GM18519 (cell line): ENCODE data around the gene ITGAE.
"Not testable (repeated sequence)": the region's sequence is repeated elsewhere in the genome, so short reads cannot be mapped to it uniquely, and the experiment has no call there.

Experiments
- ATAC-seq: cut with Tn5 transposase; IDR thresholded peaks from one replicate; pipeline ENCODE4 v1.9.1; 2021; ENCODE audit warnings: mild to moderate bottlenecking, moderate library complexity; ENCODE audit not compliant: unreplicated experiment, low FRiP score

Gene ITGAE

DNA sequence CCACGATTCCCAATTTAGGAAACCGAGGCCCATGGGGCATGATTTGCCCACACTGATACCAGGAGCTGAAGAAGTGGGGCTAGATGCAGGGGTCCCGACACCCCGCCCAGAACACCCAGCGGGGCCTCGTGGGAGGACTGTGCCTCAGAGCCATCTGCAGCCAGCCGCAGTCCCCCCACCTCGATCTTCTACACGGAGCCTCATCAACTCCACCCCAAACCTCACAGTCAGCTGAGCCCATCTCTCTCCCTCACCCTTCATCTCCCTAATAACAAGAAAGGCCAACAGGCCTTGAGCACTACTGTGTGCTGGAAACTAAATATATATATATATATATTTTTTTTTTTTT lies 4.2 kb downstream of the ITGAE start:
- ATAC-seq = peak; percentile 12

DNA sequence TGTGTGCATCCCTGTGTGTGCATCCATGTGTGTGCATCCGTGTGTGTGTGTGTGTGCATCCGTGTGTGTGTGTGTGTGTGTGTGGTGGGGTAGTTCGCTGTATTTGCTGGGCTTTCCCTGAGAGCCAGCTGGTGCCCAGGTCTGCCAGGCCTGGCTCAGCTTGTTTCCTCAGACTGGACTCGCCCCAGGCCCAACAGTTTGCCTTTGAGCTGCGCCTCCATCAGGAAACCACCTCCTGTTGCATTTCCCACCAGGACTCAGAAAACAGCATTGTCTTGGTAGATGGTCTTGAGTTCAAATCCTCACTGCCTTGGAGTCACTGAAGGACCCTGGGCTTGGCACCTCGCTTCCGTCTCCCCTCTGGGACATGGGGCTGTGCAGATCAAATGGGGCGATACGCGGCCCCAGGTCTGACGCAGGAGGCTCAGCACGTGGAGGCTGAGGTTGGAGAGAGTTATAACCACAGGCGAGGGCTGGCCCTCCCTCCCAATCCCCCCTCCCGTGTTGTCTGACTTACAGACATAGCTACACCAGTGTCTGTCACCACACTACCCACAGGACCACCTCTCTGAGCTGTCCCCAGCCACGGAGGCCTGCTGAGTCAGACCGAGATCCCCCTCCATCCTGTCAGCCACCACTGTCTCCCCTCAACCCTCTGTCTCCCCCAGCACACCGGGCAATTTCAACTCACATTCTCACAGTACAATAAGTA lies 4.7 kb downstream of the ITGAE start:
- ATAC-seq = peak; percentile 41

DNA sequence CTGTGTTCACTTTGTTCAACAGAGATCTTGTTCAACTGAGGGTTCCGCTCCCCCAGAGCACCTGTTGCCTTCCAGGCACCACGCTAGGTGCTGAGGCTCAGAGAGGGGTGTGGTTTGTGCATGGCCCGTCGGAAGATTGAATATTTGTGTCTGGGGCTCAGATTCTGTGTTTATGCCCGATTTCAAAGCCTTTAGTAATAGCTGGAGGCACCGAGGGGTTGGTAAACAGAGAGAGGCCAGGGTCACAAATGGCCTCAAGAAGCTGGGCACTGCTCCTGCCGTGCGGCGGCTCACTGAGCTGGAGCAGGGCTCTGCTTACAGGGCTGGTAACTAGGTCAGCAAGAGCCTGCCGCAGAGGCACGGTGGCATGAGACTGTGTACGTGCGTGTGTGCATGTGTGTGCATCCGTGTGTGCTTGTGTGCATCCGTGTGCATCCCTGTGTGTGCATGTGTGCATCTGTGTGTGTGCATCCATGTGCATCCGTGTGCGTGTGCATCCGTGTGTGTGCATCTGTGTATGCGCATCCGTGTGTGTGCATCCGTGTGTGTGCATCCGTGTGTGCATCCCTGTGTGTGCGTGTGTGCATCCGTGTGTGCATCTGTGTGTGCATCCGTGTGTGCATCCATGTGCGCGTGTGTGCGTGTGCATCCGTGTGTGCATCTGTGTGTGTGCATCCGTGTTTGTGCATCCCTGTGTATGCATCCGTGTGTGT lies 5.4 kb downstream of the ITGAE start:
- no peak for ATAC-seq

DNA sequence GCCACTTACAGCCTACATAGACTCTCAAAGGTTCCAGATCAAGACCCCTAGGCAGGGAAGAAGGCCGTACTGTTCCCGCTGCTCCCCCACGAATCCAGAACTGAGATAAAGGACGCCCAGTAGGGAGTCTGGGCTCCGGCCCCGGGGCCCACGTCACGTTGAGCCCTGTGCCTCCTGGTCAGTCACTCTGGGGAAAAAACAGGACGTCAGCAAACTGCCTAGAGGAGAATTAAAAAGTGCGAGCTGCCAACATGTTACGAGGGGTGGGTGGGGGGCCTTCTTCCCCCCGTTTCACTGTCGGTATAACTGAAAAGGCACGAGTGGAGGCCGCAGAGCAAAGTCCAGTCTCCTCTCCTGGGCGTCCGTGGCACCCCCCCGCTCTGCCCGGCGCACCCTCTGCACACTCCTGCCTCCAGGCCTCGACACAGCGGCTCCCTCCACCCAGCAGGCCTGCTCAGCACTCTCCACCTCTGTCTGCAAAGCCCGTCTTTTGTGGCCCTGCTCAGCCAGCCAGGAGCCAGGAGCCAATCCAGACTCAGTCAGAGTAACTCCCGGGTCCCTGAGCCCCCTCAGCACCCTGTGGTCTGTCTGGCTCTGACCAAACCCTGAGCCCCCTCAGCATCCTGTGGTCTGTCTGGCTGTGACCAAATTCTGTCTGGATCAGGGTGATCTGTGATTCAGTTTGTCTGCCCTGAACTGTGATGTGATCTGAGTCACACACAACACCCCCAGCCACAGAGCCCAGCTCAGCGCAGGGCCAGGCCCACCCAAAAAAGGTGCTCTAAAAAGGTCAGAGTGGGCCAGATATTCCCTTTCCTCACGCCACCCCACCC lies 6.2 kb downstream of the ITGAE start:
- no peak for ATAC-seq

DNA sequence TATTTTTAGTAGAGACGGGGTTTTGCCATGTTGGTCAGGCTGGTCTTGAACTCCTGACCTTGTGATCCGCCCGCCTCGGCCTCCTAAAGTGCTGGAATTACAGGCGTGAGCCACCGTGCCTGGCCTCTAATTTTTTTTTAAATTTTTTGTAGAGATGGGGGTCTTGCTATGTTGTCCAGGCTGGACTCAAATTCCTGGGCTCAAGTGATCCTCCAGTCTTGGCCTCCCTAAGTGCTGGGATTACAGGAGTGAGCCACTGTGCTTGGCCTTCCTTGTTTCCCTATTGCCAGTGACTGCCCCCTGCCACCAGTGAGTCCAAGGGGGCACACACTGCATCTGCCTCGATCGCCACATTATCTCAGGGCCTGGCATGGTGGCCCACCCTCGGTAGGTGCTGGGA lies 6.8 kb downstream of the ITGAE start:
- ATAC-seq = not testable (repeated sequence)

DNA sequence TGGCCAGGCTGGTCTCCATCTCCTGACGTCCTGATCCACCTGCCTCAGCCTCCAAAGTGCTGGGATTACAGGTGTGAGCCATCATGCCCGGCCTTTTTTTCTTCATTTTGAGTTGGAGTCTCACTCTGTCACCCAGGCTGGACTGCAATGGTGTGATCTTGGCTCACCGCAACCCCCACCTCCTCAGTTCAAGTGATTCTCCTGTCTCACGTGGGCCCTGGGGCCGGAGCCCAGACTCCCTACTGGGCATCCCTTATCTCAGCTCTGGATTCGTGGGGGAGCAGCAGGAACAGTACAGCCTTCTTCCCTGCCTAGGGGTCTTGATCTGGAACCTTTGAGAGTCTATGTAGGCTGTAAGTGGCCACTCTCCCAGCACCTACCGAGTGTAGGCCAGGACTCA lies 7.7 kb downstream of the ITGAE start:
- ATAC-seq = not testable (repeated sequence)

DNA sequence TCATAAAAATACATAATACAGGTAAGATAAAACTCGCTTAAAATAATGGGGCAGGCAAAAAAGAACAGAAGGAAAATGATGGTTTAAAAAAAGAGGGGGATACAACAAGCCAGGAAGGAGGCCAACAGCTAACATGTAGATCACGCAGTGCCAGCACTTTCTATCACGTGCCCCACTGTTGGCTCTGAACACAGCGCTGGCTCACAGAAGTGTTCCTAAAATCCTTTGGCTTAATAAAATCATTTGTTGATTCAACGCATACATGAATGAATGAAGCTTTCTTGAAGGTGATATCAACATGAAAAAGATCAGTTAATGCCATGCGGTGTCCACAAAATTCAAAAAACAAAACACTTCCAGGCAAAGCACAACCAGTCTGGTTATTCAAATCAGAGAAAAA lies 8.5 kb downstream of the ITGAE start:
- no peak for ATAC-seq

DNA sequence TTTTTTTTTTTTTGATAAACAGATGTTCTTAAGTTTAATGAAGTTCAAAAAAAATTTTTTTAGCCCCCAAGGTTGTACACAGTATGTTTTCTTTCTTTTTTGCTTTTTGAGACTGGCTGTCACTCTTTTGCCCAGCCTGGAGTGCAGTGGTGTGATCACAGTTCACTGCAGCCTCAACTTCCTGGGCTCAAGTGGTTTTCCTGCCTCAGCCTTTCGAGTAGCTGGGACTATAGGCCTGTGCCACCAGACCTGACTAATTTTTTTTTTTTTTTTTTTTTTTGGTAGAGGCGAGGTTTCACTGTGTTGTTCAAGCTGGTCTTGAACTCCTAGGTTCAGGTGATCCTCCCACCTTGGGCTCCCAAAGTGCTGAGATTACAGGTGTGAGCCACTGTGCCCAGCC lies 12.8 kb downstream of the ITGAE start:
- no peak for ATAC-seq

DNA sequence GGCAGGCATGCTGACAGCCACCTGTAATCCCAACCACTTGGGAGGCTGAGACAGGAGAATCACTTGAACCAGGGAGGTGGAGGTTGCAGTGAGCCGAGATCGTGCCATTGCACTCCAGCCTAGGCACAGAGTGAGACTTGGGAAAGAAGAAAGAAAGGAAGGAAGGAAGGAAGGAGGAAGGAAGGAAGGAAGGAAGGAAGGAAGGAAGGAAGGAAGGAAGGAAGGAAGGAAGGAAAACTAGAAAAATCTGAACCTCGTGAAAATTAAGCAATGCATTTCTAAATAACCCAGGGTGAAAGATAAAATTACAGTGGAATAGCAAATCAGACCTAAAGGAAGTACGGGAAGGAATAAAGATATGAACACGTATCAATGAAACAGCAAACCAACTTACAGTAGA lies 15.7 kb downstream of the ITGAE start:
- ATAC-seq = not testable (repeated sequence)

DNA sequence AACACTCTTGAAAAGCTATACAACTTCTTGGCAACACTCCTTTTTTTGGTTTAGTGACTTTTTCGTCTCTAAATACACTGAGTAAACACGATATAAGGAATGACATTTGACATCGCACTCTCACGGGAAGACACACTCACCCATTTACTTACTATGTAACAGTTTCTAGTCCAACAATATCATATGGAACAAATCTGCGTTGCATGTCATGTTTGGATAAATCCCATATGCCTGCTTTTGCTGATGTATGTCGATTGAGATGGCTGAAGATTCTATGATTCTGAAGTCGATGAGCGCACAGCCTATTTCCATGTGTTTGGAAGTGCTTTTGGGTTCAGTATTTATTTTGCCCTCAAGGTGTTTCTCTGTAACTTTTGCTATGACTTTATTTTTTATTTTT lies 18.2 kb downstream of the ITGAE start:
- no peak for ATAC-seq

DNA sequence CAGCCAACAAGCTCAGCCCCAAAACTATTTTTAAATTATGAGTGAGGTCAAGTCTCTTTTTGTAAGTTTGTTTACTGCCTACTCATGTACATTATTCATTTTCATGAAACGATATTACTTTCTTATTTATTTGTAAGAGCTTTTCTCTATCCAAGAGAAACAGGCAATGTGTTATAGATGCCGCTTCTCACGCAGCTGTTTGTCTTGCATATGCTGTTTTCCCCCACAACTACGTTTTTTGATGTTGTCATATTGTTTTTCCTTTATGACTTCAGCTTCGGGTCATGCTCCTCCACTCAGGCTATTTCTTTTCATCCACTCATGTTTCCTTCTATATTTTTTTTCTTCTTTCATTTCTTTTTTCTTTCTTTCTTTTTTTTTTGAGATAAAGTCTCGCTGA lies 20.0 kb downstream of the ITGAE start:
- ATAC-seq = no peak

DNA sequence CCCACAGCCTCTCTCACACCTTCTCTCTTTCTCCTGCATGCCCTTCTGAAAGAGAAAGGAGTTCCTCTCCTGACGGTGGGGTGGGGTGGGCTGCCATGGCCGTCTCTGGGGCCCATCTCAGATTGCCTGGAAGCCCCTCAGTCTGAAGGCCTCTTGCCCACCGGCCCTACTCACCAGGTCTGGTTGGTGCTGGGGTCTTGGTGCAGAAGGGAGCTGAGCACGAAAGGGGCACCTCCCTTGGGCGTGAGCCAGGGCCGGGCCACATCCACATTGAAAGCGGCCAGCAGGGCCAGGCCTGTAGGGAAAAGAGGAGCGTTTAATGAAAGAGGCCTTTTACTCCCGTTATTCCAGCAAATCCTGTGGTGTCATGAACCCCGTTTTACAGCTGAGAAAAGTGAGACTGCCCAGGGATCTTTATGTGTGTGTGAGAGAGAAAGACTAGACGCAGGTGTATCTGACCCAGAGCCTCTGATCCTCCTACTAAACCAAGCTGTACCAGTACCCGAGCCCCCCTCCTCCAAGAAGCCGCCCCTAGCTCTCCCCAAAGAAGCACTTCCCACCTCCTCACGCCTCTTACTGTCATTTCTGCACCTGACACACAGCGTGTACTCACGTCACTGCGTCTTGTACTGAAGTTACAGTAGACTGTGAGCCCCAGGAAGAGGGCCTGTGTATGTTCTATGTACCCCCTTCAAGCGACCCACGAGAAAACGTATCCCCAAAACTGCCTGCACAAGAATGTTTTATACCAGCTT lies 23.4 kb downstream of the ITGAE start:
- no peak for ATAC-seq

DNA sequence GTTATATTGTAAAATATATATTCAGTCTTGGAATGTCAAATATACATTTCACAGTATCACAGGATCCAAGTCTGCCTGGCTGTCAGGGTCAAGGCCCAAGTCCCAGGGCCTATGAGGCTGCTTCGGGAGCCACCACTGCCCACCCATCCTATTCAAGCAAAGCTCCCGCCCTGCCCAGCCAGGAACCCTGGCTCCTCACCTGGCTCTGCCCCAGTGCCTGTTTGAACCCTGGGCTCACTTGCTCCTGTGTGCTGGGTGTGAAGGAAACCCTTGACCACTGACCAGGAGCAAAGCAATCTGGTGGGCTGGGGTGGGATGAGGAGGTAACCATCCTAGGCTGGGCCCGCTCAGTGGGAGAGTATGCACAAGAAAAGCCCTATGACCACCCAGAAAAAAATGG lies 27.0 kb downstream of the ITGAE start:
- no peak for ATAC-seq

DNA sequence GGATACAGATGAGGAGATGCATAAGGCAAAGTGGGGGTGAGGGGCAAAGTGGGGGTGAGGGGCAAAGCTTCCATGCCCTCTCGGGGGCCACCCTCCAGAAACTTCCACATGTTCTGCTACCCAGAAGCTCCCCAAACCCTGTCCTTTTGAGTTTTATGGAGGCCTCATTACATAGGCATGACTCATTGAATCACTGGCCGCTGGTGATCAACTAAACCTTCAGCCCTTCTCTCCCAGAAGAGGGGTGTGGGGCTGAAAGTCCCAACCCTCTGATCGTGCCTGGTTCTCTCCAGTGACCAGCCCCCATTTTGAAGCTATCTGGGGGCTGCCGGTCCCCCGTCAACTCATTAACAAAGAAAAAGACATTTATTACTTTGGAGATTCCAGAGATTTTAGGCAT lies 27.5 kb downstream of the ITGAE start:
- no peak for ATAC-seq

DNA sequence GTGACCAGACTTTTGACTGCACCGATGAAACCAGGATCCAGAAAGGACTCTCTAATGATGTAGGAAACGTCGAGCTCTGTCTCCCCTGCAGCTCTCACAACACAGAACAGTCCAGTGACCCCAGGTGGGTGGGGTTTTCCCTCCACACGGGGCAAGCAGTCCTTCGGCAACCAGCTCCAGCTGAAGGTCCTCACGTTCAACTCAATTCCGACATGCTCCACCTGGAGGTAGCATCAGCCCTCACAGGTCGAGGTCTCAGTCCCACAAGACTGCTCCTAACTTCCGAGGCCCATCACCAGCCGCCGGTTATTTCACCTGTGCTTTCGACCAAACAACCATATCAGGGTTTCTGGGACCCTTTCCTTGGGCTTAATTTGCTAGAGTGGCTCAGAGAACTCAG lies 28.2 kb downstream of the ITGAE start:
- ATAC-seq = no peak

DNA sequence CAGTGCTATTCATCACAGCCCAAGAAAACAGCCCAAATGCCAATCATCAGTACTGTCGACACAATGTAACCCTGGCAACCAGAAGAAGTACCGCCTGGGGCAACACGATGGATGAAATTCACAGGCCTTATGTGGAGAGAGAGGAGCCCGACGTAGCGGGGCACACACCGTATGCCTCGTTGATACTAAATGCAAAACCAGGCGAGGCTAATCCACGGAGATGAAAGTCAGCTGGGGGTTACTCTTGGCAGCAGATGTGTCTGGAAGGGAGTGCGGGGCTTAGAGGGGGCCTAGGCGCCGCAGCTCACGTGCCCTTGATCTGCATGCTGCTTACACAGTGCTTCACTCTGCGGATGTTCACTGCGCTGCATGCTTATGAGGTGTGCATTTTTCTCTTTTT lies 29.8 kb downstream of the ITGAE start:
- ATAC-seq = no peak

DNA sequence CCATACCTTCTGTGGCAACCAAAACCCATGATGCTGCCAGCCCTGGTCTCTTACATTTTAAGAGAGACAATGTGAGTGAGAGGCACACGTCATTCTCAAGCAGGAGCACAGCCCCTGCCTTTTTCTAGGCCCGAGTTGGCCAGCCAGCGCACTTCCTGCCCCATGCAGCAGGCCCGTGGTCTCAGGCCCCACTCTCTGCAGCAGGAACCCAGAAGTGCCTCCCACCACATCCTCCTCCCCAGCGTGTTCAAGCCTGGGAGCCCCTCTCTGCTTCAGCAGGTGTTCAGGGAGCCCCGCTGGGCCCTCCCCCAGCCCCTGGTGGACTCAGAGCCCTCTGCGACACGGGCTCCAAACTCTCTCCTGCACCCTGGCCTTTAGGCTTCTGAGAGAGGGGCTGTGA lies 30.5 kb downstream of the ITGAE start:
- ATAC-seq = no peak

DNA sequence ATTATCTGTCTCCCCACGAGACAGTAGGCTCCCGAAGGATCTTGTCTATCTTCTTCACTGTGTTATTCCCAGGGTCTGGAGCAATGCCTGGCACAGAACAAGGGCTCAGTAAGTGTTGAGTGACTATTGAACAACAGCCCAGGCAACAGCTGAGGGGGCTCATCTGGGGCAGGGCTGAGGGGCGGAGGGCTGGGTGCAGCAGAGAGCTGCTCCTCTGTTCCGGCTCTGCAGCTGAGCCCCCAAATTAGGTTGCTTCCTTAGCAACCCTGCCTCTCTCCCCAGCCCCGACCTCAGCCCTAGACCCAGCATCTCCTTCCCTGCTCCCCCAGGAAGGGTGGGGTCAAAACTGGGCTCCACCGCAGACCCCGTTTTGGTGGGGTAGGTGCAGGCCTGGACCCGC lies 32.2 kb downstream of the ITGAE start:
- no peak for ATAC-seq

DNA sequence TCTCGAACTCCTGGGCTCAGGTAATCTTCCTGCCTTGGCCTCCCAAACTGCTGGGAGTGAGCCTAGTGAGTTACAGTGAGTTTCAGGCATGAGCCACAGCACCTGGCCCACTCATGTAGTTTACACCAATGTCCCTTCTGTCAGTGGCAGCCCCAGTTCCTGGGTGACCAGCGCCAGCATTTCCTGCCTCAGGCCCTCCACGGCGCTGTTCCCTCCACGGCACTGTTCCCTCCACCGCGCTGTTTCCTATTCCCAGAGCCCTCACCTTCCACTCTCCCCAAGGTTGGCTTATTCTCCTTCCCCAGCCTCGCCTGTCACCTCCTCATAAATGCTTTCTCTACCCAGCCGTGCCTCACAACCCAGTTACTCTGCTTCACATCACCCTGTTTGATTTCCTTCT lies 32.6 kb downstream of the ITGAE start:
- ATAC-seq = no peak

DNA sequence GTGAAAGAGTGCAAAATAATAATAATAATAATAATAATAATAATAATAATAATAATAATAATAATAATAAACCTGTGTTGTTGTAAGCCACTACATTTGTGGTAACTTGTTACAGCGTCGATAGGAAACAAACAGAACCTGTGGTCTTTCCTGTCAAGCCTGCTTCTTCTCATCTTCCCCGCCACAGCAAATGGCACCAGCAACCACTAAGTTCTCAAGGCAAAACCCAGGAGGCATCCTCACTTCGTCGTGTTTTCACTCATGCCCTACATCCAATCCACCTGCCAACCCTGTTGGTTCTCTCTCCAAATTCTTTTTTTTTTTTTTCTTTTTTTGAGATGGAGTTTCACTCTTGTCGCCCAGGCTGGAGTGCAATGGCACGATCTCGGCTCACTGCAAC lies 34.2 kb downstream of the ITGAE start:
- no peak for ATAC-seq

DNA sequence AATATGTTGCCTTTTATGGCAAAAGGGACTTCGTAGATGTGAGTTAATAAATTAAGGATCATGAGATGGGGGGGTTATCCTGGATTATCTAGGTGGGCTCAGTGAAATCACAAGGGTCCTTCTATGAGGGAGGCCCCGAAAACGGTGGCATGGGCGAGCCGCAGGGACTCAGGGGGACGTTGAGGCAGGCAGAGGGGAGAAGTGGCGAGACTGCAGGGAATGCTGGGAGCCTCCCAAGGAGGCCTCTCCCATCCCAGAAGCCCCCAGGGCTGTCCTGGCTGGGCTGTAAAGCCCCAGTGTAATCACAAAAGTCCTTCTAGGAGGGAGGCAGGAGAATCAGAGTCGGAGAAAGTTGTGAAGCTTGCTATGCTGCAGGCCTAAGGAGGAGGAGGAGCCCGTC lies 35.0 kb downstream of the ITGAE start:
- no peak for ATAC-seq
